OCI-LY1 (cell line): ENCODE data around the gene HTR3B.

Experiments used
- H2AFZ ChIP-seq: fragments of 200-600 bp; sonication (generic), shearing (Covaris generic); 2 replicates; pipeline ENCODE4 v1.6.0; 2014; ENCODE audit warnings: antibody characterized with exemption, mild to moderate bottlenecking, low read length
- H3F3A ChIP-seq: fragments of 200-600 bp; sonication (generic), shearing (Covaris generic); 2 replicates; pipeline ENCODE4 v1.6.0; 2014; ENCODE audit warnings: mild to moderate bottlenecking, antibody characterized with exemption, low read length, moderate library complexity; ENCODE audit not compliant: insufficient read depth
- H3K27ac ChIP-seq: fragments of 200-600 bp; sonication (generic); 2 replicates; pipeline ENCODE4 v1.5.1; 2014; ENCODE audit warnings: low read length, mixed run types, mild to moderate bottlenecking, low read depth; ENCODE audit not compliant: poor library complexity, severe bottlenecking
- H3K27me3 ChIP-seq: fragments of 200-600 bp; sonication (generic); 2 replicates; pipeline ENCODE4 v1.6.0; 2014; ENCODE audit warnings: antibody characterized with exemption, mild to moderate bottlenecking, low read length, moderate library complexity; ENCODE audit not compliant: insufficient read depth
- H3K36me3 ChIP-seq: fragments of 200-600 bp; sonication (generic); 2 replicates; pipeline ENCODE4 v1.6.1; 2014; ENCODE audit warnings: mild to moderate bottlenecking, antibody characterized with exemption, low read length, moderate library complexity, mixed read lengths; ENCODE audit not compliant: insufficient read depth
- H3K4me1 ChIP-seq: fragments of 200-600 bp; sonication (generic); 2 replicates; pipeline ENCODE4 v1.5.1; 2014; ENCODE audit warnings: mild to moderate bottlenecking, low read length, moderate library complexity; ENCODE audit not compliant: insufficient read depth, severe bottlenecking
- H3K4me2 ChIP-seq: fragments of 200-600 bp; sonication (generic), shearing (Covaris generic); 2 replicates; pipeline ENCODE4 v1.6.1; 2014; ENCODE audit warnings: low read length
- H3K4me3 ChIP-seq: fragments of 200-600 bp; sonication (generic); 2 replicates; pipeline ENCODE4 v1.5.1; 2014; ENCODE audit warnings: low read length, low read depth, mild to moderate bottlenecking, mixed read lengths; ENCODE audit not compliant: poor library complexity, severe bottlenecking
- H3K79me2 ChIP-seq: fragments of 200-600 bp; shearing (Covaris generic); 2 replicates; pipeline ENCODE4 v1.6.1; 2016; ENCODE audit warnings: mixed run types, low read length, mixed read lengths; ENCODE audit not compliant: insufficient read depth
- H3K9ac ChIP-seq: fragments of 200-600 bp; sonication (generic), shearing (Covaris generic); 2 replicates; pipeline ENCODE4 v1.6.1; 2014; ENCODE audit warnings: mild to moderate bottlenecking, low read length, mixed read lengths
- H3K9me2 ChIP-seq: fragments of 200-600 bp; sonication (generic), shearing (Covaris generic); 2 replicates; pipeline ENCODE4 v1.6.1; 2014; ENCODE audit warnings: low read depth, mild to moderate bottlenecking, low read length, mixed read lengths
- H3K9me3 ChIP-seq: fragments of 200-600 bp; shearing (Covaris generic); 2 replicates; pipeline ENCODE4 v1.6.1; 2014; ENCODE audit warnings: low read length, mixed read lengths
- H4K20me1 ChIP-seq: fragments of 200-600 bp; sonication (generic), shearing (Covaris generic); 2 replicates; pipeline ENCODE4 v1.6.0; 2016; ENCODE audit warnings: mild to moderate bottlenecking, low read length; ENCODE audit not compliant: insufficient read depth
- CTCF ChIP-seq: fragments of 200-600 bp; sonication (generic), shearing (Covaris generic); IDR thresholded peaks from 2 replicates; pipeline ENCODE4 v1.5.1; 2017; ENCODE audit warnings: mild to moderate bottlenecking, antibody characterized with exemption, low read length, moderate library complexity, mixed read lengths
- EZH2 ChIP-seq: fragments of 200-600 bp; sonication (generic), shearing (Covaris generic); IDR thresholded peaks from 2 replicates; pipeline ENCODE4 v1.8.0; 2017; ENCODE audit warnings: borderline replicate concordance, mixed run types, mild to moderate bottlenecking, antibody characterized with exemption, low read length, moderate library complexity, mixed read lengths

HTR3B gene

GRCh38 chr11:113859665-113860064, 44.9 kb upstream of the HTR3B start:
- Histone ChIP-seq H3K9ac (no peak overlapping the region; the same call in 1 of the 2 replicates), H3K27ac (no peak overlapping the region), H3K36me3 (no peaks in the 10 kb centered on the region), H3F3A (no peaks in the 10 kb centered on the region), H3K4me2 (no peak overlapping the region; the same call in 1 of the 2 replicates), H3K9me2 (no peaks in the 10 kb centered on the region), H3K79me2 (peaks cover 18% of the 10 kb centered on the region), H4K20me1 (no peaks in the 10 kb centered on the region), H3K4me1 (peaks cover 13% of the 10 kb centered on the region), H2AFZ (no peak overlapping the region), H3K9me3 (no peaks in the 10 kb centered on the region), H3K27me3 (no peaks in the 10 kb centered on the region), H3K4me3 (no peak overlapping the region)
- TF ChIP-seq CTCF (no peak), EZH2 (no peak)

- Histone ChIP-seq H2AFZ (no peak overlapping the region), H3K4me1 (peaks cover 13% of the 10 kb centered on the region), H3K9me3 (no peaks in the 10 kb centered on the region), H3K79me2 (peaks cover 19% of the 10 kb centered on the region), H3K9ac (no peak overlapping the region), H3K4me2 (no peak overlapping the region), H3K27me3 (no peaks in the 10 kb centered on the region), H3K27ac (no peak overlapping the region), H3K4me3 (no peak overlapping the region), H4K20me1 (no peaks in the 10 kb centered on the region), H3F3A (no peaks in the 10 kb centered on the region), H3K36me3 (peaks cover 5% of the 10 kb centered on the region; the same call in 1 of the 2 replicates), H3K9me2 (no peaks in the 10 kb centered on the region)
- TF ChIP-seq CTCF (no peak), EZH2 (no peak)
Observed at GRCh38 chr11:113862435-113862834, 42.2 kb upstream of the HTR3B start.

- no peaks in the 10 kb centered on the region for H4K20me1 ChIP-seq
- peaks cover 19% of the 10 kb centered on the region for H3K79me2 ChIP-seq
- peaks cover 13% of the 10 kb centered on the region for H3K4me1 ChIP-seq
- no peaks in the 10 kb centered on the region for H3K9me2 ChIP-seq
- H3K36me3 ChIP-seq, result peaks cover 5% of the 10 kb centered on the region; the same call in 1 of the 2 replicates
- H3K27me3 ChIP-seq, result no peaks in the 10 kb centered on the region
- no peaks in the 10 kb centered on the region for H3K9me3 ChIP-seq
- H3F3A ChIP-seq, result no peaks in the 10 kb centered on the region
- no peak overlapping the region for H3K4me3 ChIP-seq
- TF ChIP-seq CTCF (no peak), EZH2 (no peak)
- H3K27ac ChIP-seq, result no peak overlapping the region
- no peak overlapping the region for H2AFZ ChIP-seq
- H3K9ac ChIP-seq, result no peak overlapping the region
- H3K4me2 ChIP-seq, result no peak overlapping the region
Observed at GRCh38 chr11:113864410-113864809, 40.2 kb upstream of the HTR3B start.
